Breast epithelium (tissue), 4 donors: ENCODE data around the gene SLC12A7. TPM values are rescaled to one million over a fixed set of nuclear protein-coding genes. Genes with fewer than 3 reads are reported as not detected.

Experiments
- DNase-seq, 2 donors: peaks; one replicate each; pipeline ENCODE4 v3.0.0-alpha.2; 2019; ENCODE audit warnings: low spot score in 2 of 2
- H3K27ac ChIP-seq, 2 donors: fragments of 200-600 bp; sonication (generic) in 1 of 2; one replicate each; pipeline ENCODE4 v1.5.1; 2016 to 2019; ENCODE audit warnings: mild to moderate bottlenecking in 1 of 2
- H3K27me3 ChIP-seq, 2 donors: fragments of 200-600 bp; sonication (generic) in 1 of 2; one replicate each; pipeline versions ENCODE4 v1.5.1 to v1.6.0; 2017 to 2019; ENCODE audit warnings: control low read depth in 1 of 2, mild to moderate bottlenecking in 1 of 2
- H3K36me3 ChIP-seq: fragments of 200-600 bp; one replicate; pipeline ENCODE4 v1.5.1; 2019
- H3K4me1 ChIP-seq, 2 donors: fragments of 200-600 bp; sonication (generic); one replicate each; pipeline ENCODE4 v1.5.1; 2016 to 2019; ENCODE audit warnings: control low read depth in 1 of 2
- H3K4me3 ChIP-seq, 3 donors: fragments of 200-600 bp; sonication (generic); 1 replicate in 2 of 3; 2 replicates in 1 of 3; pipeline ENCODE4 v1.5.1; 2016 to 2019; ENCODE audit warnings: mild to moderate bottlenecking in 3 of 3, moderate library complexity in 2 of 3
- H3K9me3 ChIP-seq, 2 donors: fragments of 200-600 bp; sonication (generic) in 1 of 2; one replicate each; pipeline ENCODE4 v1.5.1; 2016 to 2019; ENCODE audit warnings: control low read depth in 1 of 2
- CTCF ChIP-seq, 3 donors: fragments of 450-650 bp; IDR thresholded peaks; one replicate each; pipeline ENCODE4 v1.5.1; 2016 to 2017; ENCODE audit warnings: antibody characterized with exemption in 3 of 3, mild to moderate bottlenecking in 3 of 3, moderate library complexity in 3 of 3
- POLR2A ChIP-seq: fragments of 450-650 bp; IDR thresholded peaks from one replicate; pipeline ENCODE4 v1.6.1; 2016; ENCODE audit warnings: antibody characterized with exemption, mild to moderate bottlenecking, moderate library complexity
- POLR2AphosphoS5 ChIP-seq, 3 donors: sonication (generic); formaldehyde crosslinking; IDR thresholded peaks; one replicate each; pipeline ENCODE4 v1.6.1; 2017; ENCODE audit warnings: antibody characterized with exemption in 3 of 3
- intact Hi-C: fragments of 100-400 bp; cut with DNase I; formaldehyde crosslinking; loops from one replicate; pipeline ENCODE4 v1.15.1; 2023; ENCODE audit warnings: low total_unique reads
- total RNA-seq, 3 donors: library from RNA; depleted of rRNA; stranded (reverse); fragments of >200 nt; gene quantifications; one replicate each; pipeline ENCODE4 v1.1.0, GENCODE V29; 2016

Gene SLC12A7
- total RNA-seq, 3 donors from 2014 or later = 21.4 to 31.5 (median 25.0) TPM

GRCh38 chr5:1050423-1051365, 61.2 kb downstream of the SLC12A7 start:
- Histone ChIP-seq H3K36me3 (no peaks in the 10 kb centered on the region), H3K9me3 (no peaks in the 10 kb centered on the region), H3K4me1 (no peaks in the 10 kb centered on the region), H3K27me3 (no peaks in the 10 kb centered on the region), H3K27ac (no peak overlapping the region), H3K4me3 (no peak overlapping the region)
- intact Hi-C loops = loop anchor here (1.0 kb wide), 1 partner anchor 44 kb away; no protein-coding TSS in a partner anchor
- DNase-seq = no peak
- TF ChIP-seq POLR2AphosphoS5 (IDR thresholded peaks at IDR 0.05) (no peak), POLR2A (no peak), CTCF (IDR thresholded peaks at IDR 0.05) (no peak)

GRCh38 chr5:1048861-1049838, 62.7 kb downstream of the SLC12A7 start:
- Histone ChIP-seq H3K27me3 (no peaks in the 10 kb centered on the region), H3K9me3 (no peaks in the 10 kb centered on the region), H3K4me3 (no peak overlapping the region), H3K4me1 (no peaks in the 10 kb centered on the region), H3K36me3 (no peaks in the 10 kb centered on the region), H3K27ac (no peak overlapping the region)
- intact Hi-C loops = no loop called here
- no peak for DNase-seq
- no peak for TF ChIP-seq POLR2A
- TF ChIP-seq CTCF (IDR thresholded peaks at IDR 0.05) = no peak
- no peak for TF ChIP-seq POLR2AphosphoS5 (IDR thresholded peaks at IDR 0.05)

GRCh38 chr5:1048162-1048721, 63.6 kb downstream of the SLC12A7 start:
- H3K27ac ChIP-seq = no peak overlapping the region
- no peaks in the 10 kb centered on the region for H3K36me3 ChIP-seq
- DNase-seq = no peak
- no peaks in the 10 kb centered on the region for H3K27me3 ChIP-seq
- H3K4me3 ChIP-seq = no peak overlapping the region
- no peak for TF ChIP-seq POLR2A
- TF ChIP-seq CTCF (IDR thresholded peaks at IDR 0.05) = no peak
- TF ChIP-seq POLR2AphosphoS5 (IDR thresholded peaks at IDR 0.05) = no peak
- intact Hi-C loops = no loop called here
- no peaks in the 10 kb centered on the region for H3K4me1 ChIP-seq
- H3K9me3 ChIP-seq = no peaks in the 10 kb centered on the region

GRCh38 chr5:1047332-1047965, 64.4 kb downstream of the SLC12A7 start:
- intact Hi-C loops = no loop called here
- H3K4me3 ChIP-seq = no peak overlapping the region
- TF ChIP-seq CTCF (IDR thresholded peaks at IDR 0.05) = no peak
- TF ChIP-seq POLR2AphosphoS5 (IDR thresholded peaks at IDR 0.05) = no peak
- no peak for TF ChIP-seq POLR2A
- peak in 1 of 2 donors; percentile 15 for DNase-seq
- no peaks in the 10 kb centered on the region for H3K27me3 ChIP-seq
- H3K4me1 ChIP-seq = no peaks in the 10 kb centered on the region
- H3K36me3 ChIP-seq = no peaks in the 10 kb centered on the region
- H3K9me3 ChIP-seq = no peaks in the 10 kb centered on the region
- H3K27ac ChIP-seq = no peak overlapping the region
